ENCODE data around the gene CAPN12.

Gene CAPN12

GRCh38 chr19:38712161-38712748 lies 32.0 kb downstream of the CAPN12 start:
- no peaks in the 10 kb centered on the region for H3K4me1 ChIP-seq (ENCODE audit: insufficient read depth, low read length)
- no peaks in the 10 kb centered on the region for H3K9me3 ChIP-seq (ENCODE audit: low read length)
- H2AFZ ChIP-seq (ENCODE audit: low read depth, low read length): no peak overlapping the region
- H3K36me3 ChIP-seq (ENCODE audit: insufficient read depth, low read length): peaks cover 85% of the 10 kb centered on the region
- no peaks in the 10 kb centered on the region for H3K27me3 ChIP-seq (ENCODE audit: insufficient read depth, low read length)
- H3K4me3 ChIP-seq (ENCODE audit: low read length): no peak overlapping the region

- H3K9me3 ChIP-seq (ENCODE audit: low read length): no peaks in the 10 kb centered on the region
- no peak overlapping the region for H3K4me3 ChIP-seq (ENCODE audit: low read length)
- no peaks in the 10 kb centered on the region for H3K4me1 ChIP-seq (ENCODE audit: insufficient read depth, low read length)
- no peak overlapping the region for H2AFZ ChIP-seq (ENCODE audit: low read depth, low read length)
- no peaks in the 10 kb centered on the region for H3K27me3 ChIP-seq (ENCODE audit: insufficient read depth, low read length)
- peaks cover 84% of the 10 kb centered on the region for H3K36me3 ChIP-seq (ENCODE audit: insufficient read depth, low read length)
Measured at GRCh38 chr19:38711726-38712153, 32.5 kb downstream of the CAPN12 start.

- no peaks in the 10 kb centered on the region for H3K27me3 ChIP-seq (ENCODE audit: insufficient read depth, low read length)
- H2AFZ ChIP-seq (ENCODE audit: low read depth, low read length): no peak overlapping the region
- H3K4me1 ChIP-seq (ENCODE audit: insufficient read depth, low read length): no peaks in the 10 kb centered on the region
- H3K9me3 ChIP-seq (ENCODE audit: low read length): no peaks in the 10 kb centered on the region
- peaks cover 84% of the 10 kb centered on the region for H3K36me3 ChIP-seq (ENCODE audit: insufficient read depth, low read length)
- no peak overlapping the region for H3K4me3 ChIP-seq (ENCODE audit: low read length)
Measured at GRCh38 chr19:38710928-38711725, 33.1 kb downstream of the CAPN12 start.

- no peak overlapping the region for H3K4me3 ChIP-seq (ENCODE audit: low read length)
- H3K4me1 ChIP-seq (ENCODE audit: insufficient read depth, low read length): no peaks in the 10 kb centered on the region
- H2AFZ ChIP-seq (ENCODE audit: low read depth, low read length): no peak overlapping the region
- H3K36me3 ChIP-seq (ENCODE audit: insufficient read depth, low read length): peaks cover 90% of the 10 kb centered on the region
- H3K9me3 ChIP-seq (ENCODE audit: low read length): no peaks in the 10 kb centered on the region
- no peaks in the 10 kb centered on the region for H3K27me3 ChIP-seq (ENCODE audit: insufficient read depth, low read length)
Measured at GRCh38 chr19:38710416-38710702, 33.9 kb downstream of the CAPN12 start.

- Histone ChIP-seq H3K4me3 (ENCODE audit: low read length) (no peak overlapping the region), H3K4me1 (ENCODE audit: insufficient read depth, low read length) (no peaks in the 10 kb centered on the region), H3K36me3 (ENCODE audit: insufficient read depth, low read length) (peaks cover 94% of the 10 kb centered on the region), H3K9me3 (ENCODE audit: low read length) (no peaks in the 10 kb centered on the region), H3K27me3 (ENCODE audit: insufficient read depth, low read length) (no peaks in the 10 kb centered on the region), H2AFZ (ENCODE audit: low read depth, low read length) (no peak overlapping the region)
Measured at GRCh38 chr19:38709671-38710415, 34.4 kb downstream of the CAPN12 start.

- Histone ChIP-seq H3K27me3 (ENCODE audit: insufficient read depth, low read length) (no peaks in the 10 kb centered on the region), H3K36me3 (ENCODE audit: insufficient read depth, low read length) (peaks cover 94% of the 10 kb centered on the region), H3K4me1 (ENCODE audit: insufficient read depth, low read length) (no peaks in the 10 kb centered on the region), H3K9me3 (ENCODE audit: low read length) (no peaks in the 10 kb centered on the region), H2AFZ (ENCODE audit: low read depth, low read length) (no peak overlapping the region), H3K4me3 (ENCODE audit: low read length) (no peak overlapping the region)
Measured at GRCh38 chr19:38709119-38709518, 35.2 kb downstream of the CAPN12 start.

- no peak overlapping the region for H3K4me3 ChIP-seq (ENCODE audit: low read length)
- H3K27me3 ChIP-seq (ENCODE audit: insufficient read depth, low read length): no peaks in the 10 kb centered on the region
- H3K9me3 ChIP-seq (ENCODE audit: low read length): no peaks in the 10 kb centered on the region
- no peak overlapping the region for H2AFZ ChIP-seq (ENCODE audit: low read depth, low read length)
- no peaks in the 10 kb centered on the region for H3K4me1 ChIP-seq (ENCODE audit: insufficient read depth, low read length)
- peaks cover 96% of the 10 kb centered on the region for H3K36me3 ChIP-seq (ENCODE audit: insufficient read depth, low read length)
Measured at GRCh38 chr19:38708413-38709024, 35.8 kb downstream of the CAPN12 start.

- Histone ChIP-seq H3K9me3 (ENCODE audit: low read length) (no peaks in the 10 kb centered on the region), H2AFZ (ENCODE audit: low read depth, low read length) (no peak overlapping the region), H3K27me3 (ENCODE audit: insufficient read depth, low read length) (no peaks in the 10 kb centered on the region), H3K4me1 (ENCODE audit: insufficient read depth, low read length) (no peaks in the 10 kb centered on the region), H3K4me3 (ENCODE audit: low read length) (no peak overlapping the region), H3K36me3 (ENCODE audit: insufficient read depth, low read length) (peaks cover 95% of the 10 kb centered on the region)
Measured at GRCh38 chr19:38707512-38708114, 36.7 kb downstream of the CAPN12 start.

GRCh38 chr19:38706792-38707511 lies 37.3 kb downstream of the CAPN12 start:
- H3K27me3 ChIP-seq (ENCODE audit: insufficient read depth, low read length): no peaks in the 10 kb centered on the region
- H3K4me1 ChIP-seq (ENCODE audit: insufficient read depth, low read length): no peaks in the 10 kb centered on the region
- no peak overlapping the region for H2AFZ ChIP-seq (ENCODE audit: low read depth, low read length)
- no peaks in the 10 kb centered on the region for H3K9me3 ChIP-seq (ENCODE audit: low read length)
- no peak overlapping the region for H3K4me3 ChIP-seq (ENCODE audit: low read length)
- peaks cover 95% of the 10 kb centered on the region for H3K36me3 ChIP-seq (ENCODE audit: insufficient read depth, low read length)

GRCh38 chr19:38705197-38706019 lies 38.9 kb downstream of the CAPN12 start:
- Histone ChIP-seq H2AFZ (ENCODE audit: low read depth, low read length) (no peak overlapping the region), H3K9me3 (ENCODE audit: low read length) (no peaks in the 10 kb centered on the region), H3K4me1 (ENCODE audit: insufficient read depth, low read length) (no peaks in the 10 kb centered on the region), H3K36me3 (ENCODE audit: insufficient read depth, low read length) (peaks cover 90% of the 10 kb centered on the region), H3K4me3 (ENCODE audit: low read length) (no peak overlapping the region), H3K27me3 (ENCODE audit: insufficient read depth, low read length) (no peaks in the 10 kb centered on the region)

GRCh38 chr19:38704488-38705026 lies 39.7 kb downstream of the CAPN12 start:
- peaks cover 86% of the 10 kb centered on the region for H3K36me3 ChIP-seq (ENCODE audit: insufficient read depth, low read length)
- H3K4me3 ChIP-seq (ENCODE audit: low read length): no peak overlapping the region
- no peak overlapping the region for H2AFZ ChIP-seq (ENCODE audit: low read depth, low read length)
- no peaks in the 10 kb centered on the region for H3K4me1 ChIP-seq (ENCODE audit: insufficient read depth, low read length)
- no peaks in the 10 kb centered on the region for H3K9me3 ChIP-seq (ENCODE audit: low read length)
- H3K27me3 ChIP-seq (ENCODE audit: insufficient read depth, low read length): no peaks in the 10 kb centered on the region

Data from neuron (in vitro differentiated cells).